ENCODE data around the gene NSMCE4A. TPM values are rescaled to one million over a fixed set of nuclear protein-coding genes. Genes with fewer than 3 reads are reported as not detected.

Gene NSMCE4A
- total and polyA plus RNA-seq, 2 of the 8 experiments (the other 6 are each of a cell fraction or from before 2014, with no cell fraction given), result 48.6 to 66.0 TPM

DNA sequence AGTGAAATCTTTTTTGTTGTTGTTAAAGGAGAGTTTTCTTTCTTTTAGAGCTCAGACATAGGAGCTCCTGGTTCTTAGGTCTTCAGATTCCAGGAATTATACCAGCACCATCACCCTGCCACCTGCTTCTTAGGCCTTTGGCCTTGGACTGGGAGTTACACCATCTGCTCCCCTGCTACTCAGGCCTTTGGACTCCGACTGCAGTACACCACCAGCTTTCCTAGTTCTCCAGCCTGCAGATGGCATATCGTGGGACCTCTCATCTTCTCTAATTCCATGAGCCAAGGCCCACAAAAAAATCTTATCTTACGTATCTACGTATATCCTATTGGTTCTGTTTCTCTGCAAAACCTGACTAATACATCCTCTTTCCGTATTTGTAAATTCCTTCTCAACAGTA is 8.8 kb upstream of the NSMCE4A start:
- H3K18ac ChIP-seq (ENCODE audit: extremely low read depth, low read length), result no peak overlapping the region
- TF ChIP-seq CHD2 (IDR thresholded peaks at IDR 0.05; ENCODE audit: low read length), result no peak
- no peak for TF ChIP-seq BACH1 (IDR thresholded peaks at IDR 0.05; ENCODE audit: low read length)
- TF ChIP-seq ZNF274 (IDR thresholded peaks at IDR 0.05; ENCODE audit: borderline replicate concordance, extremely low read depth, low read length), result no peak
- TF ChIP-seq EGR1 (IDR thresholded peaks at IDR 0.05; ENCODE audit: borderline replicate concordance, low read depth, low read length), result no peak
- TF ChIP-seq SIX5 (IDR thresholded peaks at IDR 0.05; ENCODE audit: low read depth, low read length), result no peak
- TF ChIP-seq TAF1 (IDR thresholded peaks at IDR 0.05; ENCODE audit: low read depth, low read length), result no peak
- TF ChIP-seq CTCF (IDR thresholded peaks at IDR 0.05; ENCODE audit: control extremely low read depth in 1 of 3, insufficient read depth in 1 of 3, low read depth in 1 of 3, low read length in 3 of 3), result no peak
- no peak for TF ChIP-seq SRF (IDR thresholded peaks at IDR 0.05; ENCODE audit: low read depth, low read length)
- no peak for TF ChIP-seq SP1 (IDR thresholded peaks at IDR 0.05; ENCODE audit: low read depth, low read length)
- no peak overlapping the region for H2BK20ac ChIP-seq (ENCODE audit: low read length)
- DNase-seq (ENCODE audit: low read depth in 1 of 2, low spot score in 2 of 2) (no peak), FAIRE-seq (no peak)
- WGBS, 2 experiments (ENCODE audit: extremely low coverage in 1 of 2, insufficient coverage in 1 of 2, insufficient read length in 1 of 2, insufficient replicate concordance in 2 of 2, low coverage in 1 of 2, low lambda C conversion rate in 2 of 2, missing lambda C conversion rate in 1 of 2), result 92% methylated on average over 5 of the region's 5 CpGs; no CpG with 5 or more reads in 1 of the 2 experiments
- no peaks in the 10 kb centered on the region for H3K79me2 ChIP-seq (ENCODE audit: control insufficient read depth in 1 of 2, insufficient read depth in 2 of 2, low read length in 2 of 2)
- no peaks in the 10 kb centered on the region for H3K4me1 ChIP-seq (replicated peaks in 1 of 4; ENCODE audit: control insufficient read depth in 3 of 4, insufficient read depth in 4 of 4, low read length in 3 of 4)
- H2AFZ ChIP-seq (ENCODE audit: low read length), result no peak overlapping the region
- H3K9me3 ChIP-seq (ENCODE audit: insufficient read depth in 2 of 2, low read depth in 1 of 2, low read length in 1 of 2), result peaks cover 8 to 12% of the 10 kb centered on the region in 2 experiments
- H3K27ac ChIP-seq (ENCODE audit: low read depth, low read length), result no peak overlapping the region
- no peak overlapping the region for H2AK5ac ChIP-seq (ENCODE audit: low read depth, low read length)
- no peak overlapping the region for H3K14ac ChIP-seq (ENCODE audit: insufficient read length)
- H3K4ac ChIP-seq (replicated peaks; ENCODE audit: insufficient read length, low read depth, low read length), result no peak overlapping the region
- no peak overlapping the region for H3K56ac ChIP-seq (replicated peaks; ENCODE audit: insufficient read length, low read depth, low read length)
- POLR2A ChIA-PET (ENCODE audit: partially characterized antibody), result interaction anchor here (4.4 kb wide), 1 partner anchor 9 kb away, joined by 18 read pairs; the partner anchor contains the start of gene NSMCE4A
- H2BK120ac ChIP-seq (replicated peaks; ENCODE audit: low read depth, low read length), result no peak overlapping the region
- H3K36me3 ChIP-seq (ENCODE audit: control insufficient read depth in 2 of 4, insufficient read depth in 4 of 4, low read length in 3 of 4), result no peaks in the 10 kb centered on the region; a peak in 1 of 8 replicates
- no peak overlapping the region for H2BK12ac ChIP-seq (ENCODE audit: low read depth, low read length)
- CTCF ChIA-PET (ENCODE audit: partially characterized antibody), result interaction anchor here (1.1 to 1.4 kb wide), 2 partner anchors 9 to 10 kb away, joined by 3 read pairs; partner anchors contain the start of gene NSMCE4A
- H3K4me2 ChIP-seq (ENCODE audit: insufficient read depth in 1 of 2, low read depth in 2 of 2, low read length in 2 of 2), result no peak overlapping the region
- H3K23me2 ChIP-seq (ENCODE audit: low read depth, low read length), result no peaks in the 10 kb centered on the region; the same call in 1 of the 2 replicates
- H3K4me3 ChIP-seq (ENCODE audit: extremely low read depth in 1 of 4, insufficient read depth in 2 of 4, low read depth in 3 of 4, low read length in 4 of 4), result no peak overlapping the region
- H3K79me1 ChIP-seq (ENCODE audit: low read depth, low read length), result no peaks in the 10 kb centered on the region
- no peak overlapping the region for H2BK5ac ChIP-seq (ENCODE audit: low read depth, low read length)
- H4K8ac ChIP-seq (ENCODE audit: extremely low read depth, insufficient read depth, low read length), result no peak overlapping the region
- no peaks in the 10 kb centered on the region for H4K20me1 ChIP-seq (replicated peaks in 1 of 2; ENCODE audit: control insufficient read depth in 1 of 2, insufficient read depth in 2 of 2, low read length in 2 of 2)
- no peak overlapping the region for H3K9ac ChIP-seq (replicated peaks in 1 of 4; ENCODE audit: extremely low read depth in 1 of 4, low read depth in 3 of 4, low read length in 3 of 4)
- no peak overlapping the region for H4K91ac ChIP-seq (replicated peaks; ENCODE audit: insufficient read length, low read length)
- H4K5ac ChIP-seq (ENCODE audit: insufficient read length, low read depth, low read length), result no peak overlapping the region
- H3K23ac ChIP-seq (ENCODE audit: insufficient read length), result no peak overlapping the region
- H2BK15ac ChIP-seq (ENCODE audit: low read length), result no peak overlapping the region
- no peaks in the 10 kb centered on the region for H3K27me3 ChIP-seq (replicated peaks in 1 of 4; ENCODE audit: control insufficient read depth in 3 of 4, extremely low read depth in 1 of 4, insufficient read depth in 3 of 4, low read length in 3 of 4)

All from H1 (cell line).